Endodermal cell (in vitro differentiated cells): ENCODE data around the gene NR1I3. TPM values are rescaled to one million over a fixed set of nuclear protein-coding genes. Genes with fewer than 3 reads are reported as not detected.
"Not testable (repeated sequence)": the region's sequence is repeated elsewhere in the genome, so short reads cannot be mapped to it uniquely, and the experiment has no call there.

ENCODE experiments used
- DNase-seq: peaks from one replicate; pipeline ENCODE4 v3.0.0-alpha.2; 2017
- H3K27ac ChIP-seq: 2 replicates; pipeline ENCODE4 v1.5.1; 2013; ENCODE audit warnings: mild to moderate bottlenecking, low read depth, low read length, moderate library complexity
- H3K27me3 ChIP-seq: 2 replicates; pipeline ENCODE4 v1.6.1; 2013; ENCODE audit warnings: mild to moderate bottlenecking, low read length, moderate library complexity; ENCODE audit not compliant: insufficient read depth, control insufficient read depth, poor library complexity, severe bottlenecking
- H3K36me3 ChIP-seq: 2 replicates; pipeline ENCODE4 v1.7.0; 2013; ENCODE audit warnings: mild to moderate bottlenecking, low read length, moderate library complexity; ENCODE audit not compliant: control insufficient read depth, insufficient read depth
- H3K4me1 ChIP-seq: one replicate; pipeline ENCODE4 v1.7.0; 2013; ENCODE audit warnings: low read length; ENCODE audit not compliant: control insufficient read depth, insufficient read depth
- H3K4me3 ChIP-seq: 2 replicates; pipeline ENCODE4 v1.5.1; 2013; ENCODE audit warnings: mild to moderate bottlenecking, low read length, moderate library complexity
- H3K9ac ChIP-seq: 2 replicates; pipeline ENCODE4 v1.6.1; 2013; ENCODE audit warnings: mild to moderate bottlenecking, low read length, moderate library complexity; ENCODE audit not compliant: poor library complexity, severe bottlenecking; ENCODE audit errors: extremely low read depth
- H3K9me3 ChIP-seq: 2 replicates; pipeline ENCODE4 v1.6.1; 2013; ENCODE audit warnings: mild to moderate bottlenecking, low read length, moderate library complexity; ENCODE audit not compliant: control insufficient read depth
- H3K27ac Mint-ChIP-seq: 2 replicates; pipeline ENCODE4 v1.8.0; 2020; ENCODE audit warnings: mixed read lengths
- H3K27me3 Mint-ChIP-seq: 2 replicates; pipeline ENCODE4 v1.8.0; 2021; ENCODE audit warnings: mild to moderate bottlenecking, mixed read lengths; ENCODE audit not compliant: insufficient read depth
- H3K36me3 Mint-ChIP-seq: 2 replicates; pipeline ENCODE4 v1.8.0; 2020; ENCODE audit warnings: low read depth, mixed read lengths
- H3K4me1 Mint-ChIP-seq: 2 replicates; pipeline ENCODE4 v1.8.0; 2020; ENCODE audit warnings: mixed read lengths
- H3K4me3 Mint-ChIP-seq: 2 replicates; pipeline ENCODE4 v1.8.0; 2020; ENCODE audit warnings: mild to moderate bottlenecking, moderate library complexity, mixed read lengths
- H3K9me3 Mint-ChIP-seq: 2 replicates; pipeline ENCODE4 v1.8.0; 2020; ENCODE audit warnings: mild to moderate bottlenecking, mixed read lengths
- WGBS, 2 experiments: methylation state at CpG; one replicate each; pipeline versions ENCODE4 v1.1.5 to v1.1.7; 2013; ENCODE audit warnings: missing lambda C conversion rate in 2 of 2, mixed read lengths in 1 of 2; ENCODE audit not compliant: insufficient coverage in 1 of 2, insufficient read length in 1 of 2; 5-methylcytosine and 5-hydroxymethylcytosine counted together
- total RNA-seq, 2 donors: library from RNA; stranded (reverse); fragmentation: NEBNext Ultra II Directional in 1 of 2; extraction: Animal tissue kit (Norgen Biotek cat#: 25700) in 1 of 2; gene quantifications; 2 replicates in 1 of 2; 3 replicates in 1 of 2; pipeline ENCODE4 v1.2.1, GENCODE V29; 2021
- TF ChIP-seq, protein P1 (sequence below): fragments of 200-600 bp; sonication (generic); conservative IDR thresholded peaks from 2 replicates; pipeline ENCODE4 v1.5.0; 2021; ENCODE audit warnings: antibody characterized with exemption, mild to moderate bottlenecking

The NR1I3 gene
- total RNA-seq, 2 donors from 2014 or later = not detected

DNA sequence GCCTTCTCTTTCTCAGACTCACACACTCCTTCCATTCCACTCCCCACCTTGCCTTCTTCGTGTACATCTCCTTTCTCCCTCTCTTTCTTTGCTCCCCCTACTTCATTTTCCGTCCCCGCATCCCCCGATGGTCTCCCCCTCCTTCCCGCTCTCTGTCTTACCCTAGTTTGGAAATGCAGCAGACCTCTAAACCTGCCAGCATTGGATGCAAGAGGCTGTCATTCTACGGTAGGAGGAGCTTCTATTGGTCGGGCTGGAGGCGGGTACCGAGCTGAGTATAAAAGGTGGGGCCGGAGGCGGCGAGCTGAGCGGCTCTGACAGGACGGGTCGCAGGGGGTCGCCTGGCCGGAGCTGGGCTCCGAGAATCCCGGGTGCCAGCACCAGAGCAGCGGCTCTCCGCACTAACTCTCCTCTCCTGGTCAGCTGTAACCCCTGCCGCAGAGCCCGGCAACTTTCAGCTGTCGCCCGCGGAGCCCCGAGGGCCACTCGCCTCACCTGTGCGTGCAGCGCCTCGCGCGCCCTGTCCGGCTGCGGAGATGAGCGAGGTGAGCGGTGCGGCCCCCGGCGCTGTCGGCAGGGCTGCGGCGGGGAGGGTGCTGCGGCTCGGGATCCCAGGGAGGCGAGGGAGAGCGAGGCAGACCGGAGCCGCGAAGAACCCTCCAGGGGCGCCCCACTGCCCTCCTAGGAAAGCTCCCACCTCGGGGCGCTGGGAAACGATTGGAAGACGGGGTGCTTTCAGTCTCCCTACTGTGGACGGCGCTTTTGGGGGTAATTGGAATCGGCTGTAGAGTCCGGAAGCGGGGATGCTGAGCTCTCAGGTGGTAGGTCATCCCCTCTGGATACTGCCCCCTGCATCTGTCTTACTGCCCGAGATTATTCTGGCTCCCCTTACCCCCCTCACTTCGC is 20.7 kb upstream of the NR1I3 start, which contains the start of gene PCP4L1:
TSS of gene PCP4L1 (plus strand) at position 307 of the 906 bp plus-strand sequence. CDS start at position 537, 230 bp downstream.
- 6 to 8% methylated on average over 27 to 62 of the region's 62 CpGs for WGBS, 2 experiments
- peaks cover 59% of the 10 kb centered on the region for H3K27me3 Mint-ChIP-seq
- Histone ChIP-seq H3K27ac (no peak within 1 kb of the TSS), H3K4me3 (peak within 1 kb of the TSS; percentile 77), H3K27me3 (peaks cover 38% of the 10 kb centered on the region), H3K36me3 (no peaks in the 10 kb centered on the region), H3K9ac (no peak within 1 kb of the TSS), H3K4me1 (peaks cover 4% of the 10 kb centered on the region), H3K9me3 (peaks cover 26% of the 10 kb centered on the region)
- DNase-seq = peak; percentile 94
- TF ChIP-seq, protein P1, sequence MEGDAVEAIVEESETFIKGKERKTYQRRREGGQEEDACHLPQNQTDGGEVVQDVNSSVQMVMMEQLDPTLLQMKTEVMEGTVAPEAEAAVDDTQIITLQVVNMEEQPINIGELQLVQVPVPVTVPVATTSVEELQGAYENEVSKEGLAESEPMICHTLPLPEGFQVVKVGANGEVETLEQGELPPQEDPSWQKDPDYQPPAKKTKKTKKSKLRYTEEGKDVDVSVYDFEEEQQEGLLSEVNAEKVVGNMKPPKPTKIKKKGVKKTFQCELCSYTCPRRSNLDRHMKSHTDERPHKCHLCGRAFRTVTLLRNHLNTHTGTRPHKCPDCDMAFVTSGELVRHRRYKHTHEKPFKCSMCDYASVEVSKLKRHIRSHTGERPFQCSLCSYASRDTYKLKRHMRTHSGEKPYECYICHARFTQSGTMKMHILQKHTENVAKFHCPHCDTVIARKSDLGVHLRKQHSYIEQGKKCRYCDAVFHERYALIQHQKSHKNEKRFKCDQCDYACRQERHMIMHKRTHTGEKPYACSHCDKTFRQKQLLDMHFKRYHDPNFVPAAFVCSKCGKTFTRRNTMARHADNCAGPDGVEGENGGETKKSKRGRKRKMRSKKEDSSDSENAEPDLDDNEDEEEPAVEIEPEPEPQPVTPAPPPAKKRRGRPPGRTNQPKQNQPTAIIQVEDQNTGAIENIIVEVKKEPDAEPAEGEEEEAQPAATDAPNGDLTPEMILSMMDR = peak; percentile 20
- peaks cover 37% of the 10 kb centered on the region for H3K4me1 Mint-ChIP-seq
- H3K9me3 Mint-ChIP-seq = peaks cover 26% of the 10 kb centered on the region
- H3K4me3 Mint-ChIP-seq = peak within 1 kb of the TSS; percentile 58
- no peak within 1 kb of the TSS for H3K27ac Mint-ChIP-seq
- peaks cover 7% of the 10 kb centered on the region for H3K36me3 Mint-ChIP-seq

DNA sequence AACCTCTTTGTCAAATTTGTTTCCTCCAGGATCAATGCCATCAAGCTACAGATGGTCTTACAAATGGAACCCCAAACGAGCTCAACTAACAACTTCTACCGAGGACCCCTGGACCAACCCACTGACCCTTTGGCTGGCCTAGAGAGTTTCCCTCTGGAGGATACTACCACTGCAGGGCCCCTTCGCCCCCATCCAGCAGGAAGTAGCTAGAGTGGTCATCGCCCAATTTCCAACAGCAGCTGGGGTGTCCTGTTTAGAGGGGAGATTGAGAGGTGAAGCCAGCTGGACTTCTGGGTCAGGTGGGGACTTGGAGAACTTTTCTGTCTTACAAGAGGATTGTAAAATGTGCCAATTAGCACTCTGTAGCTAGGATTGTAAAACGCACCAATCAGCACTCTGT is 19.1 kb upstream of the NR1I3 start:
- peaks cover 26% of the 10 kb centered on the region for H3K9me3 ChIP-seq
- not testable (repeated sequence) for H3K4me3 Mint-ChIP-seq, H3K4me3 ChIP-seq, H3K27ac ChIP-seq, H3K36me3 Mint-ChIP-seq, H3K27ac Mint-ChIP-seq, H3K9ac ChIP-seq, DNase-seq, H3K36me3 ChIP-seq, H3K4me1 ChIP-seq
- 96 to 97% methylated on average over 3 to 5 of the region's 5 CpGs for WGBS, 2 experiments
- Mint-ChIP-seq H3K27me3 (peaks cover 55% of the 10 kb centered on the region), H3K9me3 (peaks cover 26% of the 10 kb centered on the region), H3K4me1 (peaks cover 37% of the 10 kb centered on the region)
- peaks cover 38% of the 10 kb centered on the region for H3K27me3 ChIP-seq

DNA sequence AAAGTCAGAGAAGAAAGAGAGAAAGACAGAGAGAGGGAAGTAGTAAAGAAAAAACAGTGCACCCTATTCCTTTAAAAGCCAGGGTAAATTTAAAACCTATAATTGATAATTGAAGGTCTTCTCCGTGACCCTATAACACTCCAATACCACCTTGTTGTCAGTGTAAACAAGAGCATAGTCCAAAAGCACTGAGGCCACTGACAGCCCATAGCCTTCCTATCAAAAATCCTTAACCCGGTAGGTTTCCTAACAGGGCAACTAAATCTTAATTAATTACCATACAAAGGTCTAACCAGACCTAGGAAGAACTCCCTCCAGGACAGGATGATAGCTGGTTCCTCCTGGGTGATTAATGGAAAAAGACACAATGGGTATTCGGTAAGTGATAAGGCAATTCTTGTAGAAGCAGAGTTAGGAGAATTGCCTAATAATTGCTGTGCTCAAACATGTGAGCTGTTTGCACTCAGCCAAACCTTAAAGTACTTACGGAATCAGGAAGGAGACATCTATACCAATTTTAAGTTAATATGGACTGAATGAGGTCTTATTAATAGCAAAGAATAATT is 18.0 kb upstream of the NR1I3 start:
- not testable (repeated sequence) for H3K36me3 Mint-ChIP-seq, H3K4me3 Mint-ChIP-seq, H3K27ac Mint-ChIP-seq, H3K36me3 ChIP-seq, DNase-seq, H3K4me1 ChIP-seq, H3K27ac ChIP-seq, H3K9ac ChIP-seq
- WGBS, 2 experiments = 69 to 75% methylated on average over 2 to 4 of the region's 4 CpGs
- Mint-ChIP-seq H3K4me1 (peaks cover 30% of the 10 kb centered on the region), H3K9me3 (peaks cover 26% of the 10 kb centered on the region), H3K27me3 (peaks cover 44% of the 10 kb centered on the region)
- peaks cover 30% of the 10 kb centered on the region for H3K27me3 ChIP-seq
- H3K9me3 ChIP-seq = peaks cover 26% of the 10 kb centered on the region
- H3K4me3 ChIP-seq = peak overlapping the region; percentile 8

DNA sequence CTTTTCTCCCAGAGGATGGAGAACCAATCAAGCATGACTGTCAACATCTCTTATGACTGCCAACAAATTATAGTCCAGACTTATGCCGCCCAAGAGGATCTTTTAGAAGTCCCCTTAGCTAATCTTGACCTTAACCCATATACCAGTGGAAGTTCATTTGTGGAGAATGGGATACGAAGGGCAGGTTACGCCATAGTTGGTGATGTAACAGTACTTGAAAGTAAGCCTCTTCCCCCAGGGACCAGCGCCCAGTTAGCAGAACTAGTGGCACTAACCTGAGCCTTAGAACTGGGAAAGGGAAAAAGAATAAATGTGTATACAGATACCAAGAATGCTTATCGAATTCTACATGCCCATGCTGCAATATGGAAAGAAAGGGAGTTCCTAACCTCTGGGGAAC is 17.3 kb upstream of the NR1I3 start:
- not testable (repeated sequence) for H3K4me3 Mint-ChIP-seq, H3K27ac Mint-ChIP-seq, H3K27ac ChIP-seq, H3K36me3 Mint-ChIP-seq, DNase-seq, H3K36me3 ChIP-seq, H3K4me1 ChIP-seq, H3K9ac ChIP-seq
- Mint-ChIP-seq H3K27me3 (peaks cover 37% of the 10 kb centered on the region), H3K4me1 (peaks cover 22% of the 10 kb centered on the region), H3K9me3 (peaks cover 26% of the 10 kb centered on the region)
- peaks cover 26% of the 10 kb centered on the region for H3K9me3 ChIP-seq
- H3K4me3 ChIP-seq = peak overlapping the region; percentile 8
- peaks cover 23% of the 10 kb centered on the region for H3K27me3 ChIP-seq
- WGBS, 2 experiments = 94 to 97% methylated on average over 4 to 5 of the region's 5 CpGs
